B cell (primary cell): Measurements from ENCODE around the gene KCNA1.

Experiments
- EZH2 ChIP-seq: IDR thresholded peaks from 2 replicates; pipeline ENCODE4 v1.6.1; 2012; ENCODE audit warnings: borderline replicate concordance, low read depth, mild to moderate bottlenecking, moderate library complexity, low read length; ENCODE audit not compliant: insufficient read depth, poor library complexity, severe bottlenecking
- TF ChIP-seq, protein P1 (sequence below): fragments of 200-600 bp; IDR thresholded peaks from one replicate; pipeline ENCODE4 v1.8.0; 2022; ENCODE audit warnings: antibody characterized with exemption, mild to moderate bottlenecking

DNA sequence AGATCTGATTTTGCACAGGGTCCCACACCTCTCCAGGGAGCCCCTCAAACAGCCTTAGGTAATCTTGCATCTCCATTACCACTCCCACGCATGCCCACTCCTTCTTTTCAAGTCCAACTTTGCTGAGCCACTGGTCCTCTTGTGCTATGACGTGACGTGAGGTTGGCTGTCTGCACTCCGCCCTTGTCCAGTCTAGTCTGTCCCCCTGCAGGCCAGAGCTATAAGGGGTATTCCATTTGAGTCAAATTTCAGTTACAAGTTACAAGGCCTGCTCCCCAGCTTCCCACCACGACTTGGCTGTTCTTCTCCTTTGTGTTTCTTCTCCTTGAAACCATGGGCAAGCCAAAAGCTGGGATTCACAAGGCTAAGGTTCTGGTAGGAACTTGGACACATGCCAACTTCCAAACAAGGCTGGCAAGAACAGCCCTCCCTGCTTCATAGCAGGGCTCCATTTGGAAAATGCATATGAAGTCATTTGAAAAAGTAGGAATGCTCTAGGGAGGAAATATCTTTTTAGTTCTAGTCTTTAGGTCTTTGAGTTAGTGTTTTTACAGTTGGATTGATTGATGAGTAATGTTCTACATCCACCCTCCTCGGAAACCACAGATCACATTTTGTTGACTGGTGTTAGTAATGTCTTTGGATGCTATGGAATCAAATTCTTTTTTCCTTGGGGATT is 49.1 kb downstream of the KCNA1 start:
- TF ChIP-seq, protein P1, sequence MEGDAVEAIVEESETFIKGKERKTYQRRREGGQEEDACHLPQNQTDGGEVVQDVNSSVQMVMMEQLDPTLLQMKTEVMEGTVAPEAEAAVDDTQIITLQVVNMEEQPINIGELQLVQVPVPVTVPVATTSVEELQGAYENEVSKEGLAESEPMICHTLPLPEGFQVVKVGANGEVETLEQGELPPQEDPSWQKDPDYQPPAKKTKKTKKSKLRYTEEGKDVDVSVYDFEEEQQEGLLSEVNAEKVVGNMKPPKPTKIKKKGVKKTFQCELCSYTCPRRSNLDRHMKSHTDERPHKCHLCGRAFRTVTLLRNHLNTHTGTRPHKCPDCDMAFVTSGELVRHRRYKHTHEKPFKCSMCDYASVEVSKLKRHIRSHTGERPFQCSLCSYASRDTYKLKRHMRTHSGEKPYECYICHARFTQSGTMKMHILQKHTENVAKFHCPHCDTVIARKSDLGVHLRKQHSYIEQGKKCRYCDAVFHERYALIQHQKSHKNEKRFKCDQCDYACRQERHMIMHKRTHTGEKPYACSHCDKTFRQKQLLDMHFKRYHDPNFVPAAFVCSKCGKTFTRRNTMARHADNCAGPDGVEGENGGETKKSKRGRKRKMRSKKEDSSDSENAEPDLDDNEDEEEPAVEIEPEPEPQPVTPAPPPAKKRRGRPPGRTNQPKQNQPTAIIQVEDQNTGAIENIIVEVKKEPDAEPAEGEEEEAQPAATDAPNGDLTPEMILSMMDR, result no peak
- no peak for TF ChIP-seq EZH2
